Uterus (tissue), 2 donors: ENCODE results near the gene DPP6.
"Not testable (repeated sequence)": the region's sequence is repeated elsewhere in the genome, so short reads cannot be mapped to it uniquely, and the experiment has no call there.

Experiments
- CTCF ChIP-seq, 4 experiments: fragments of 200-600 bp in 2 of 4; fragments of 450-650 bp in 2 of 4; sonication (generic) in 2 of 4; IDR thresholded peaks; one replicate each; pipeline ENCODE4 v1.5.1; 2016 to 2019; ENCODE audit warnings: antibody characterized with exemption in 4 of 4, mild to moderate bottlenecking in 2 of 4, moderate library complexity in 1 of 4
- POLR2A ChIP-seq, 2 donors: fragments of 450-650 bp; IDR thresholded peaks; one replicate each; pipeline ENCODE4 v1.6.1; 2016; ENCODE audit warnings: antibody characterized with exemption in 2 of 2, mild to moderate bottlenecking in 1 of 2, moderate library complexity in 1 of 2

GRCh38 chr7:154678001-154678550 lies 625.9 kb downstream of the DPP6 start:
- not testable (repeated sequence) for TF ChIP-seq CTCF, POLR2A (IDR thresholded peaks at IDR 0.05)
